KMS-11 (cell line): ENCODE measurements around the gene CLBA1.

Source experiments
- H2AFZ ChIP-seq: fragments of 200-600 bp; sonication (generic); 2 replicates; pipeline ENCODE4 v1.6.1; 2016; ENCODE audit warnings: antibody characterized with exemption, mixed run types, low read depth
- H3K27ac ChIP-seq: fragments of 200-600 bp; sonication (generic); 2 replicates; pipeline ENCODE4 v1.6.1; 2016; ENCODE audit warnings: mild to moderate bottlenecking, mixed run types
- H3K27me3 ChIP-seq: fragments of 200-600 bp; sonication (generic); 2 replicates; pipeline ENCODE4 v1.6.1; 2017; ENCODE audit warnings: mild to moderate bottlenecking, low read depth, mixed run types, moderate library complexity; ENCODE audit not compliant: insufficient read depth
- H3K36me3 ChIP-seq: fragments of 200-600 bp; sonication (generic); 2 replicates; pipeline ENCODE4 v1.6.1; 2017; ENCODE audit warnings: mild to moderate bottlenecking, mixed run types; ENCODE audit not compliant: insufficient read depth
- H3K4me1 ChIP-seq: fragments of 200-600 bp; sonication (generic); 2 replicates; pipeline ENCODE4 v1.6.1; 2016; ENCODE audit warnings: mild to moderate bottlenecking, low read depth, mixed run types; ENCODE audit not compliant: poor library complexity, severe bottlenecking
- H3K4me2 ChIP-seq: fragments of 200-600 bp; sonication (generic); 2 replicates; pipeline ENCODE4 v1.7.0; 2016; ENCODE audit warnings: mild to moderate bottlenecking, mixed run types
- H3K4me3 ChIP-seq: fragments of 200-600 bp; sonication (generic); IDR thresholded peaks from 2 replicates; pipeline ENCODE4 v1.6.1; 2017; ENCODE audit warnings: low read depth, low read length, mixed read lengths; ENCODE audit not compliant: insufficient read depth
- H3K79me2 ChIP-seq: fragments of 200-600 bp; sonication (generic); 2 replicates; pipeline ENCODE4 v1.6.1; 2016; ENCODE audit warnings: low read depth, mixed run types; ENCODE audit not compliant: insufficient read depth
- H3K9ac ChIP-seq: fragments of 200-600 bp; sonication (generic); 2 replicates; pipeline ENCODE4 v1.6.1; 2016; ENCODE audit warnings: mild to moderate bottlenecking, mixed run types
- H4K20me1 ChIP-seq: fragments of 200-600 bp; sonication (generic); 2 replicates; pipeline ENCODE4 v1.6.1; 2016; ENCODE audit warnings: mild to moderate bottlenecking, mixed run types; ENCODE audit not compliant: insufficient read depth
- TF ChIP-seq, protein P1 (sequence below): fragments of 200-600 bp; sonication (generic); conservative IDR thresholded peaks from 2 replicates; pipeline ENCODE4 v1.6.1; 2017; ENCODE audit warnings: low read depth, mild to moderate bottlenecking, antibody characterized with exemption, low read length, moderate library complexity, mixed read lengths

Gene CLBA1

DNA sequence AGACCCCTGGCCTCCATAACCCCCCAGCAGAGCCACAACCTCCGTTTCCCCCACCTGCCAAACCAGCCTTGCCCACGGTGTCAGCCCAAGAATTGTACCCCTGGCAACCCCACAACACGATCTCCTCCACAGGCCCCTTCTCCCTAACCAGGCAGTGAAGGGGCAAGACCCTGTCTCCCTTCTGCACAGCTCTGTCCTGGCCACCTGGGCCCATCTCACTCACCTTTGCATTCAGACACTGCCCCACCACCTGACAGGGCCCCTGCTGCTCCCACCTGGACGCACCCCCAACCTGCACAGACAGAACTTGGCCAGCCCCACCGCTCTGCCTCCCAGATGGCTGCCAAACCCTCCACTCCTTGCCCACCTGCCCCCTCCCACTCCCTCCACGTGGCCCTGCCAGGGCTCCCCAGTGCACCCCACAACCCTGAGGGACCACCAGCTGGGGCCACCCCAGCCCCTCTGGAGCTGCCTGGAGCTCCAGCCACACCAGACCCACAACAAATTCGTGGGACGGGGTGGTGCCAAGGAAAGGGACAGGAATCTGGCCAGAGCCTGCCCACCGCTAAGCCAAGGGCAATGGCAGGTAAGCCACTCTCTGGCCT lies 19.2 kb upstream of the CLBA1 start:
- H4K20me1 ChIP-seq, result no peaks in the 10 kb centered on the region
- H3K4me1 ChIP-seq, result no peaks in the 10 kb centered on the region
- H3K27ac ChIP-seq, result no peak overlapping the region
- H3K36me3 ChIP-seq, result no peaks in the 10 kb centered on the region
- no peak overlapping the region for H3K4me3 ChIP-seq
- H3K9ac ChIP-seq, result no peak overlapping the region
- no peaks in the 10 kb centered on the region for H3K79me2 ChIP-seq
- no peak overlapping the region for H3K4me2 ChIP-seq
- H3K27me3 ChIP-seq, result no peaks in the 10 kb centered on the region
- TF ChIP-seq, protein P1, sequence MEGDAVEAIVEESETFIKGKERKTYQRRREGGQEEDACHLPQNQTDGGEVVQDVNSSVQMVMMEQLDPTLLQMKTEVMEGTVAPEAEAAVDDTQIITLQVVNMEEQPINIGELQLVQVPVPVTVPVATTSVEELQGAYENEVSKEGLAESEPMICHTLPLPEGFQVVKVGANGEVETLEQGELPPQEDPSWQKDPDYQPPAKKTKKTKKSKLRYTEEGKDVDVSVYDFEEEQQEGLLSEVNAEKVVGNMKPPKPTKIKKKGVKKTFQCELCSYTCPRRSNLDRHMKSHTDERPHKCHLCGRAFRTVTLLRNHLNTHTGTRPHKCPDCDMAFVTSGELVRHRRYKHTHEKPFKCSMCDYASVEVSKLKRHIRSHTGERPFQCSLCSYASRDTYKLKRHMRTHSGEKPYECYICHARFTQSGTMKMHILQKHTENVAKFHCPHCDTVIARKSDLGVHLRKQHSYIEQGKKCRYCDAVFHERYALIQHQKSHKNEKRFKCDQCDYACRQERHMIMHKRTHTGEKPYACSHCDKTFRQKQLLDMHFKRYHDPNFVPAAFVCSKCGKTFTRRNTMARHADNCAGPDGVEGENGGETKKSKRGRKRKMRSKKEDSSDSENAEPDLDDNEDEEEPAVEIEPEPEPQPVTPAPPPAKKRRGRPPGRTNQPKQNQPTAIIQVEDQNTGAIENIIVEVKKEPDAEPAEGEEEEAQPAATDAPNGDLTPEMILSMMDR, result no peak
- no peak overlapping the region for H2AFZ ChIP-seq

DNA sequence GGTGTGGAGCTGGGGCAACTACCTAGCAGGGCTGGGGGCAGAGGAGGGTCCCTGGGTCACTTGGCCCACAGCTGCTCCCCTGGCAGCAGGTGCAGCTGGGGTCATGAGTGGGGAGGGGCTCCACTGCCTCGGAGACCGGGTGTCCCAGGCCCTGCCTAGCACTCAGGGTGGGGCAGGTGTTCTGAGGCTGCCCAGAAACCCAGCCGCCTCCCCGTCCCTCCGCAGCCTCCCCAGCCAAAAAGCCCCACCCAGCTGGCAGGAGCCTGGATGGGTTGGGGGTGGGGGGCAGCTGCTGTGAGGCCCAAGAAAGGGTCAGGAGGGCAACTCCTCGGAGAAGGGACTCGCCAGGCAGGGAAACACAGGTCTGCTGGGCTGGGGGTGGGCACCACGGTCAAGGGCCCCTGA lies 18.6 kb upstream of the CLBA1 start:
- Histone ChIP-seq H2AFZ (no peak overlapping the region), H3K36me3 (no peaks in the 10 kb centered on the region), H4K20me1 (no peaks in the 10 kb centered on the region), H3K4me2 (no peak overlapping the region), H3K4me1 (no peaks in the 10 kb centered on the region), H3K9ac (no peak overlapping the region), H3K27ac (no peak overlapping the region), H3K79me2 (no peaks in the 10 kb centered on the region), H3K27me3 (no peaks in the 10 kb centered on the region), H3K4me3 (no peak overlapping the region)
- TF ChIP-seq, protein P1, result no peak

DNA sequence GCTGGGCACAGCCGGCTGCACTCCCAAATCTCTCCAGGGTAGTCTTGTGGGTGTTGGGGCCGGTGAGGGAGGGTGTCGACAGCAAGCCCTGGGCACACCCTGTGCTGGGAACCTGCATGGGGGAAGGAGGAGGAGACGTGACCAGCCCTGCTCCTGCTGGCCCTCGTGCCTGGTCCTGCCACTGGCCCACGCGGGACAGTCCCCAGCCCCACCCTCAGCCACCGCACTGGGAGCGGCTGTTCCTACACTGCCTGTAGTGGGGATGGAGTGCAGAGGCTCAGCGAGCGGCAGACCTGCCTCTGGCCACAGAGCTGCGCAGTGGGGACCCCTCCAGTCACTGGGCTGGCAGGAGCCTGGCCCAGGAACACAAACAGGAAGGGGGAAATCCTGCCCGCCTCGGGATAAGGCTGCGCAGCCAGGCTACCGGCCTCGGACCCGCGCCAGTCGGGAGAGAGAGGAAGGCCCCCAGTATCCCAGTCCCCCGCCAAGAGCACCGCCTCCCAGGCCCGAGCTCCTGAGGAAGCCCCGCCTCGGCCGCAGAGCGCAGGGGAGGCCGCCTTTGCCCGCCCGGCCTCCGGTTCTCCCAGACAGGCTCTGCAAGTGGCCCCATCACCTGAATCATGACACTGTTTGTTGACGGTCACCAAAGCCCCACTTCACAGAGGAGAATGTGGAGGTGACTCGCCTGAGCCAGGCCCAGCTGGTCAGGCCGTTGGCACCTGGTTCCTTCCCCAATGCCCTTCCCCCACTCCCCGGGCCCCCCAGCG lies 18.0 kb upstream of the CLBA1 start:
- Histone ChIP-seq H3K4me1 (no peaks in the 10 kb centered on the region), H3K4me3 (no peak overlapping the region), H4K20me1 (no peaks in the 10 kb centered on the region), H3K79me2 (no peaks in the 10 kb centered on the region), H3K27me3 (no peaks in the 10 kb centered on the region), H2AFZ (no peak overlapping the region), H3K27ac (no peak overlapping the region), H3K36me3 (no peaks in the 10 kb centered on the region), H3K9ac (no peak overlapping the region), H3K4me2 (no peak overlapping the region)
- TF ChIP-seq, protein P1, result no peak

DNA sequence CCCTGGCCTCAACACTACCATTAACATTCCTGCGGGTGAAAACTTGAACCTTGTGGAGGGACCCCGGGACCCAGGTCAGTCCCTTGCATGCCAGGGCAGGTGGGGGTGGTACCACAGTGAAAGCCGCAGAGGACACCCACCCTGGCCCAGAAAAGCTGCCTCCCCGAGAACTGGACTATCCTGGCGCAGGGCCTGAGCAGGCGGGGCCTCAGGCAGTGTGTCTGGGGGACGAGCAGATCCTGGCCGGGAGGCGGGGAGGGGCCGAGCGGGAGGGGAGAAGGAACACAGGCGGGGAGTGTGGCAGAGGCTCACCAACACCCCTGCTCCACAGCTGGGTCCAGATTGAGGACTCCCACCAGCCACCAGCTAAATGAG lies 17.4 kb upstream of the CLBA1 start:
- no peak overlapping the region for H3K4me3 ChIP-seq

More for the DNA sequence above, 17.4 kb upstream of the CLBA1 start:
- Histone ChIP-seq H3K9ac (no peak overlapping the region), H3K4me2 (no peak overlapping the region), H4K20me1 (no peaks in the 10 kb centered on the region), H3K79me2 (no peaks in the 10 kb centered on the region), H3K27ac (no peak overlapping the region), H3K4me1 (no peaks in the 10 kb centered on the region), H2AFZ (no peak overlapping the region), H3K27me3 (no peaks in the 10 kb centered on the region), H3K36me3 (no peaks in the 10 kb centered on the region)
- TF ChIP-seq, protein P1, result no peak
